T-cell (primary cell): ENCODE data around the gene ITPR2. TPM values are rescaled to one million over a fixed set of nuclear protein-coding genes. Genes with fewer than 3 reads are reported as not detected.

Experiments used
- ATAC-seq, 4 experiments: fragments of 200-7000 bp in 3 of 4; fragments of 150-1000 bp in 1 of 4; cut with Tn5 transposase; replicated peaks in 1 of 4; 1 replicate in 3 of 4; 2 replicates in 1 of 4; pipeline ENCODE4 v1.10.0; 2021; ENCODE audit warnings: moderate library complexity in 3 of 4, mild to moderate bottlenecking in 2 of 4, moderate number of reproducible peaks in 1 of 4
- CTCF ChIA-PET, 2 donors: fragments of 300-600 bp; sonication (Branson Sonifier 250); formaldehyde crosslinking; loops; one replicate each; lab custom pipeline; 2022; ENCODE audit warnings: antibody characterized with exemption in 2 of 2; lab: Charles Lee
- POLR2A ChIA-PET, 2 donors: fragments of 300-600 bp; sonication (Branson Sonifier 250); formaldehyde crosslinking; loops; one replicate each; lab custom pipeline; 2022; ENCODE audit warnings: antibody characterized with exemption in 2 of 2; lab: Charles Lee
- DNase-seq, 35 experiments: peaks; one replicate each; pipeline versions ENCODE4 v3.0.0 to v3.0.0-alpha.2; 2013 to 2023
- H3K27ac ChIP-seq: one replicate; pipeline ENCODE4 v1.5.1; 2013; ENCODE audit warnings: low read length
- H3K27me3 ChIP-seq, 2 experiments: replicated peaks in 1 of 2; 1 replicate in 1 of 2; 2 replicates in 1 of 2; pipeline versions ENCODE4 v1.6.1 to v1.7.0; 2013; ENCODE audit warnings: low read length in 1 of 2, mixed read lengths in 1 of 2; ENCODE audit not compliant: control insufficient read depth in 2 of 2, insufficient read depth in 2 of 2; ENCODE audit errors: extremely low read depth in 1 of 2
- H3K36me3 ChIP-seq, 2 donors: 1 replicate in 1 of 2; 2 replicates in 1 of 2; pipeline versions ENCODE4 v1.6.1 to v1.7.0; 2013; ENCODE audit warnings: low read length in 1 of 2; ENCODE audit not compliant: control insufficient read depth in 2 of 2, insufficient read depth in 1 of 2; ENCODE audit errors: extremely low read depth in 1 of 2
- H3K4me1 ChIP-seq, 2 experiments: 1 replicate in 1 of 2; 2 replicates in 1 of 2; pipeline versions ENCODE4 v1.6.1 to v1.7.0; 2013; ENCODE audit warnings: low read length in 2 of 2, mixed read lengths in 1 of 2; ENCODE audit not compliant: insufficient read depth in 2 of 2, control insufficient read depth in 1 of 2; ENCODE audit errors: extremely low read depth in 1 of 2
- H3K4me3 ChIP-seq, 2 donors: 1 replicate in 1 of 2; 2 replicates in 1 of 2; pipeline versions ENCODE4 v1.5.1 to v1.7.0; 2013; ENCODE audit warnings: mild to moderate bottlenecking in 2 of 2, low read length in 1 of 2, moderate library complexity in 1 of 2; ENCODE audit not compliant: control insufficient read depth in 1 of 2; ENCODE audit errors: extremely low read depth in 1 of 2
- H3K9me3 ChIP-seq: 2 replicates; pipeline ENCODE4 v1.7.0; 2013
- H3K27ac Mint-ChIP-seq, 2 donors: one replicate each; pipeline ENCODE4 v1.8.0; 2020 to 2021; ENCODE audit warnings: mild to moderate bottlenecking in 2 of 2, mixed read lengths in 2 of 2
- H3K27me3 Mint-ChIP-seq, 2 donors: one replicate each; pipeline ENCODE4 v1.8.0; 2021 to 2022; ENCODE audit warnings: mixed read lengths in 2 of 2
- H3K36me3 Mint-ChIP-seq: one replicate; pipeline ENCODE4 v1.8.0; 2021; ENCODE audit warnings: mixed read lengths
- H3K4me1 Mint-ChIP-seq, 3 donors: one replicate each; pipeline ENCODE4 v1.8.0; 2020 to 2022; ENCODE audit warnings: mixed read lengths in 3 of 3, mild to moderate bottlenecking in 1 of 3
- H3K4me3 Mint-ChIP-seq, 3 donors: one replicate each; pipeline ENCODE4 v1.8.0; 2020 to 2022; ENCODE audit warnings: mild to moderate bottlenecking in 3 of 3, mixed read lengths in 3 of 3, moderate library complexity in 3 of 3
- H3K9me3 Mint-ChIP-seq, 3 donors: one replicate each; pipeline ENCODE4 v1.8.0; 2020 to 2022; ENCODE audit warnings: mixed read lengths in 3 of 3
- WGBS: methylation state at CpG from one replicate; pipeline ENCODE4 v1.1.5; 2013; ENCODE audit warnings: missing lambda C conversion rate; ENCODE audit not compliant: insufficient coverage; 5-methylcytosine and 5-hydroxymethylcytosine counted together
- total RNA-seq, 35 experiments: library from RNA in 6 of 35; stranded (reverse) in 6 of 35; fragments of 120-200 nt in 1 of 35; gene quantifications; one replicate each; pipeline versions ENCODE4 v1.2.1 to v1.2.4 and lab custom pipeline; 2013 to 2026

The ITPR2 gene
- total RNA-seq, 5 donors from 2014 or later (not counting 1 experiment from before 2014, with no cell fraction given) = 38.8 to 52.5 (median 44.5) TPM

GRCh38 chr12:26303418-26303817, 529.6 kb downstream of the ITPR2 start:
- H3K27me3 Mint-ChIP-seq = peaks cover 0 to 9% of the 10 kb centered on the region in 2 donors
- WGBS = no CpG with 5 or more reads among the region's 1 CpG
- no peaks in the 10 kb centered on the region for H3K4me1 ChIP-seq

GRCh38 chr12:26302776-26303175, 530.2 kb downstream of the ITPR2 start:
- POLR2A ChIA-PET = no interaction called here
- CTCF ChIA-PET = no interaction called here
- Mint-ChIP-seq H3K4me1 (peaks cover 18 to 22% (median 19%) of the 10 kb centered on the region in 3 donors), H3K27ac (no peak overlapping the region), H3K27me3 (peaks cover 0 to 9% of the 10 kb centered on the region in 2 donors), H3K9me3 (no peaks in the 10 kb centered on the region), H3K4me3 (no peak overlapping the region), H3K36me3 (no peaks in the 10 kb centered on the region)
- Histone ChIP-seq H3K4me1 (no peaks in the 10 kb centered on the region), H3K9me3 (no peaks in the 10 kb centered on the region), H3K27me3 (no peaks in the 10 kb centered on the region), H3K36me3 (no peaks in the 10 kb centered on the region), H3K27ac (no peak overlapping the region), H3K4me3 (no peak overlapping the region)
- ATAC-seq (no peak), DNase-seq (no peak)
- 100% methylated on average over 1 of the region's 3 CpGs for WGBS

More at GRCh38 chr12:26303418-26303817, 529.6 kb downstream of the ITPR2 start:
- Mint-ChIP-seq H3K9me3 (no peaks in the 10 kb centered on the region), H3K36me3 (no peaks in the 10 kb centered on the region), H3K27ac (no peak overlapping the region), H3K4me1 (peaks cover 15% of the 10 kb centered on the region in 3 donors), H3K4me3 (no peak overlapping the region)
- Histone ChIP-seq H3K36me3 (no peaks in the 10 kb centered on the region), H3K27me3 (no peaks in the 10 kb centered on the region), H3K9me3 (no peaks in the 10 kb centered on the region), H3K27ac (no peak overlapping the region), H3K4me3 (no peak overlapping the region)
- POLR2A ChIA-PET = no interaction called here
- DNase-seq (no peak), ATAC-seq (no peak)
- CTCF ChIA-PET = no interaction called here

GRCh38 chr12:26299751-26300150, 533.2 kb downstream of the ITPR2 start:
- no peaks in the 10 kb centered on the region for H3K4me1 ChIP-seq
- no peaks in the 10 kb centered on the region for H3K9me3 ChIP-seq
- ChIA-PET POLR2A (no interaction called here), CTCF (no interaction called here)
- no peak overlapping the region for H3K27ac ChIP-seq
- H3K27me3 ChIP-seq = no peaks in the 10 kb centered on the region
- DNase-seq (no peak), ATAC-seq (no peak)
- H3K36me3 Mint-ChIP-seq = no peaks in the 10 kb centered on the region
- H3K9me3 Mint-ChIP-seq = peaks cover 0 to 6% (median 0%) of the 10 kb centered on the region in 3 donors
- no peak overlapping the region for H3K4me3 ChIP-seq
- peak overlapping the region in 2 of 3 donors; percentile 19 to 59 for H3K4me3 Mint-ChIP-seq
- peaks cover 18 to 22% (median 19%) of the 10 kb centered on the region in 3 donors for H3K4me1 Mint-ChIP-seq
- no peaks in the 10 kb centered on the region for H3K36me3 ChIP-seq
- H3K27me3 Mint-ChIP-seq = peaks cover 0 to 6% of the 10 kb centered on the region in 2 donors
- 75% methylated on average over 1 of the region's 1 CpG for WGBS
- no peak overlapping the region for H3K27ac Mint-ChIP-seq

- 39% methylated on average over 3 of the region's 6 CpGs for WGBS
- no peaks in the 10 kb centered on the region for H3K4me1 ChIP-seq
- no peaks in the 10 kb centered on the region for H3K27me3 ChIP-seq
- ChIA-PET POLR2A (no interaction called here), CTCF (interaction anchor here in 1 of 2 donors (0.6 kb wide), 1 partner anchor 202 kb away, joined by 3 read pairs; no protein-coding TSS in a partner anchor)
- H3K27ac ChIP-seq = no peak overlapping the region
- H3K4me3 Mint-ChIP-seq = peak overlapping the region; percentile 19 to 59 (median 34)
- peak overlapping the region in 1 of 2 donors; percentile 10 for H3K4me3 ChIP-seq
- DNase-seq (peak in 2 of 35 experiments; percentile 13 to 15), ATAC-seq (peak; percentile 58 to 75 (median 62))
- H3K27me3 Mint-ChIP-seq = peaks cover 0 to 6% of the 10 kb centered on the region in 2 donors
- H3K4me1 Mint-ChIP-seq = peaks cover 18 to 22% (median 19%) of the 10 kb centered on the region in 3 donors
- peaks cover 0 to 6% (median 0%) of the 10 kb centered on the region in 3 donors for H3K9me3 Mint-ChIP-seq
- H3K36me3 Mint-ChIP-seq = no peaks in the 10 kb centered on the region
- peak overlapping the region in 1 of 2 donors; percentile 9 for H3K27ac Mint-ChIP-seq
- no peaks in the 10 kb centered on the region for H3K36me3 ChIP-seq
- no peaks in the 10 kb centered on the region for H3K9me3 ChIP-seq
Measured at GRCh38 chr12:26298785-26299621, 534.0 kb downstream of the ITPR2 start.

- Histone ChIP-seq H3K27me3 (no peaks in the 10 kb centered on the region), H3K27ac (no peak overlapping the region), H3K36me3 (no peaks in the 10 kb centered on the region), H3K9me3 (no peaks in the 10 kb centered on the region), H3K4me1 (no peaks in the 10 kb centered on the region), H3K4me3 (no peak overlapping the region)
- DNase-seq (no peak), ATAC-seq (no peak)
- Mint-ChIP-seq H3K9me3 (peaks cover 0 to 6% (median 0%) of the 10 kb centered on the region in 3 donors), H3K27ac (no peak overlapping the region), H3K4me1 (peaks cover 18 to 22% (median 19%) of the 10 kb centered on the region in 3 donors), H3K4me3 (no peak overlapping the region), H3K36me3 (no peaks in the 10 kb centered on the region), H3K27me3 (peaks cover 0 to under 1% of the 10 kb centered on the region in 2 donors)
- 92% methylated on average over 2 of the region's 8 CpGs for WGBS
- CTCF ChIA-PET = no interaction called here
- POLR2A ChIA-PET = no interaction called here
Measured at GRCh38 chr12:26297396-26298070, 535.5 kb downstream of the ITPR2 start.

- H3K27ac ChIP-seq = no peak overlapping the region
- ChIA-PET POLR2A (no interaction called here), CTCF (no interaction called here)
- no peaks in the 10 kb centered on the region for H3K9me3 ChIP-seq
- H3K4me1 ChIP-seq = no peaks in the 10 kb centered on the region
- no peaks in the 10 kb centered on the region for H3K27me3 Mint-ChIP-seq
- H3K36me3 Mint-ChIP-seq = no peaks in the 10 kb centered on the region
- no peak overlapping the region for H3K4me3 Mint-ChIP-seq
- H3K4me3 ChIP-seq = no peak overlapping the region
- H3K36me3 ChIP-seq = no peaks in the 10 kb centered on the region
- DNase-seq = no peak
- H3K9me3 Mint-ChIP-seq = peaks cover 0 to 6% (median 0%) of the 10 kb centered on the region in 3 donors
- H3K4me1 Mint-ChIP-seq = peaks cover 18 to 20% (median 19%) of the 10 kb centered on the region in 3 donors
- WGBS = no CpG with 5 or more reads among the region's 4 CpGs
- no peak for ATAC-seq
- H3K27ac Mint-ChIP-seq = no peak overlapping the region
- no peaks in the 10 kb centered on the region for H3K27me3 ChIP-seq
Measured at GRCh38 chr12:26295001-26295400, 538.0 kb downstream of the ITPR2 start.
